ENCODE data around the gene CD2BP2.

DNA sequence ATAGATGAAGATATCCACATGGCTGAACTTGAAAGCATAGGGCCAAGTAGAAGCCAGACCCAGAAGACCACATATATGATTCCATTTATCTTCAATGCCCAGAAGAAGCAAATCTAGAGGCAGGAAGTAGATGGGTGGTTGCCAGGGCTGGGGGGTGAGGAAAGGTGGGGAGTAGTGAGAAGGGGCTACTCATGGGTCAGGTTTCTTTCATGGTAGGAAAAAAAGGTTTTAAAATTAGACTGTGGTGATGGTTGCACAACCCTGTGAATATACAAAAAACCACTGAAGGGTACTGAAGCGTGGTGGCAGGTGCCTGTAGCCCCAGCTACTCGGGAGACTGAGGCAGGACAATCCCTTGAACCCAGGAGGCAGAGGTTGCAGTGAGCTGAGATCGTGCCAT, 5.4 kb downstream of the CD2BP2 start:
- TF ChIP-seq, protein P1, sequence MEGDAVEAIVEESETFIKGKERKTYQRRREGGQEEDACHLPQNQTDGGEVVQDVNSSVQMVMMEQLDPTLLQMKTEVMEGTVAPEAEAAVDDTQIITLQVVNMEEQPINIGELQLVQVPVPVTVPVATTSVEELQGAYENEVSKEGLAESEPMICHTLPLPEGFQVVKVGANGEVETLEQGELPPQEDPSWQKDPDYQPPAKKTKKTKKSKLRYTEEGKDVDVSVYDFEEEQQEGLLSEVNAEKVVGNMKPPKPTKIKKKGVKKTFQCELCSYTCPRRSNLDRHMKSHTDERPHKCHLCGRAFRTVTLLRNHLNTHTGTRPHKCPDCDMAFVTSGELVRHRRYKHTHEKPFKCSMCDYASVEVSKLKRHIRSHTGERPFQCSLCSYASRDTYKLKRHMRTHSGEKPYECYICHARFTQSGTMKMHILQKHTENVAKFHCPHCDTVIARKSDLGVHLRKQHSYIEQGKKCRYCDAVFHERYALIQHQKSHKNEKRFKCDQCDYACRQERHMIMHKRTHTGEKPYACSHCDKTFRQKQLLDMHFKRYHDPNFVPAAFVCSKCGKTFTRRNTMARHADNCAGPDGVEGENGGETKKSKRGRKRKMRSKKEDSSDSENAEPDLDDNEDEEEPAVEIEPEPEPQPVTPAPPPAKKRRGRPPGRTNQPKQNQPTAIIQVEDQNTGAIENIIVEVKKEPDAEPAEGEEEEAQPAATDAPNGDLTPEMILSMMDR (IDR thresholded peaks at IDR 0.05; ENCODE audit: poor library complexity), result no peak
- TF ChIP-seq EZH2 (IDR thresholded peaks at IDR 0.05; ENCODE audit: borderline replicate concordance), result no peak
